Activated CD4-positive, CD25-positive, alpha-beta regulatory T cell treated with anti-CD3 and anti-CD28 coated beads, Interleukin-2, amount 50 U/mL, for 16 hours (primary cell): ENCODE data around the gene TLX1.
"Not testable (repeated sequence)": the region's sequence is repeated elsewhere in the genome, so short reads cannot be mapped to it uniquely, and the experiment has no call there.

Experiments
- DNase-seq: peaks from one replicate; pipeline ENCODE4 v3.0.0-alpha.2; 2020; ENCODE audit warnings: low read depth, low spot score

The TLX1 gene

DNA sequence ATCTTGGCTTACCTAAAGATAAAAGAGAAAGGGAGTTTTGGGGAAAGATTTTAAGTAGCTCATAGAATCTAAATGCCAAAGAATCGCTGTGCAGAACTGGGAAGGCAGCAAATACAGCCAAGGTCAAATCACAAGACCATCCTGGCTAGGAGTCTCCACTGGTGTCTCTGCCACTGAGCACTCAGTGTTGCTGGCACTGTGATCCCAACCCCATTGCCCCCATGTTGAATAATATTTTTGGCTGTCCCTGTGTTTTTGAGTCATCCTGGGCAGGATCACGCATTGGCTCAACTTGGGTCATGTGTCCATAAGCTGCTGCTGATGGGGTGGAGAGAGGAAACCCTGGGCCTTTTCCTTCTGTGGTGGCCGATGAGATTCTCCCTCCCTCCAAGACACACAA, 21.2 kb downstream of the TLX1 start:
- no peak for DNase-seq

DNA sequence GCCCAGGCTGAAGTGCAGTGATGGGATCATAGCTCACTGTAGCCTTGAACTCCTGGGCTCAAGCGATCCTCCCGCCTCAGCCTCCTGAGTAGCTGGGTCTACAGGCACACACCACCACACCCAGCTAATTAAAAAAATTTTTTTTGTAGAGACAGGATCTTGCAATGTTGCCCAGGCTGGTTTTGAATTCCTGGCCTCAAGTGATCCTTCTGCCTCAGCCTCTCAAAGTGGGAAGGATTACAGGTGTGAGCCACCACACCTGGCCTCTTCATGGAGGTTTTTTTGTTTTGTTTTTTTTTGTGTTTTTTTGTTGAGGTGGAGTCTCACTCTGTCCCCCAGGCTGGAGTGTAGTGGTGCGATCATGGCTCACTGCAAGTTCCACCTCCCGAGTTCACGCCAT, 23.4 kb downstream of the TLX1 start:
- DNase-seq, result not testable (repeated sequence)

GRCh38 chr10:101155896-101156295, 24.8 kb downstream of the TLX1 start:
- no peak for DNase-seq

GRCh38 chr10:101157756-101158458, 26.8 kb downstream of the TLX1 start:
- DNase-seq, result no peak

- no peak for DNase-seq
Observed at GRCh38 chr10:101158459-101159058, 27.5 kb downstream of the TLX1 start.

GRCh38 chr10:101161494-101162299, 30.6 kb downstream of the TLX1 start:
- DNase-seq, result peak; percentile 57

- DNase-seq, result no peak
Observed at GRCh38 chr10:101162677-101163076, 31.6 kb downstream of the TLX1 start.

DNA sequence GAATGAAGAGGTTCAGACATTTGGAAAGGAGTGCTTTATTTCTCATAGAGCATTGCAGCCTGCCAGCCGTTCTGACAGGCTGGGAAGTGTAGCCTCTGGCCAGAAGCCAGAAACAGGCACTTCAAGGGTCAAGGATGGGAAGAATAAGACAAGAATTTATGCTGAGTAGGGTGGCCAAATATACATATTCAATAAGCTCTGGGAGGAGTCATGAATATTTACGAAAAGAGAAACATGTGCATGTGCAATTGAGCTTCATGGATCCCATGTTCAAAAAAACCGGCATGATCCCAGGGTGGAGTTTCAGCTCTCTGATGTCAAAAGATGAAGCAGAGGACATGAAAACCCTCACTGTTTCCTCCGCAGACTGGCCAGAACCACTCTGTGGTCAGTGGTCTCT, 32.9 kb downstream of the TLX1 start:
- no peak for DNase-seq

- no peak for DNase-seq
Observed at GRCh38 chr10:101165736-101166135, 34.6 kb downstream of the TLX1 start.

DNA sequence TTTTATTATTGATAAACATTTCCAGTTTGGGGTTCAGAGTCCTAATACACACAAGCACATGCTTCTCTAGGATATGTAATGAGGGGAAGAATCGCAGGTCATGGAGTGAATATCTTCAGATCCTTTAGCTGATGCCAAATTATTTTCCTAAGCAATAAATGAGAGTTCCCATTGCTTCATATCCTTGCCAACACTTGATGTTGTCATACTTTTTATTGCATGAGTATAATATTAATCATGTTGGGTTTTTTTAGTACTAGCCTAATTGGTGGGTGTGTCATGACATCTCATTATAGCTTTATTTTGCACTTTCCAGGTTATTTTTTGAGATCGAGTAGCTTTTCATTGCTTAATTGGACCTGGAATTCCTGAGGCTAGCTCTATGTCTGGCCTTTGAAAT, 35.3 kb downstream of the TLX1 start:
- no peak for DNase-seq

GRCh38 chr10:101172741-101173140, 41.6 kb downstream of the TLX1 start:
- no peak for DNase-seq

DNA sequence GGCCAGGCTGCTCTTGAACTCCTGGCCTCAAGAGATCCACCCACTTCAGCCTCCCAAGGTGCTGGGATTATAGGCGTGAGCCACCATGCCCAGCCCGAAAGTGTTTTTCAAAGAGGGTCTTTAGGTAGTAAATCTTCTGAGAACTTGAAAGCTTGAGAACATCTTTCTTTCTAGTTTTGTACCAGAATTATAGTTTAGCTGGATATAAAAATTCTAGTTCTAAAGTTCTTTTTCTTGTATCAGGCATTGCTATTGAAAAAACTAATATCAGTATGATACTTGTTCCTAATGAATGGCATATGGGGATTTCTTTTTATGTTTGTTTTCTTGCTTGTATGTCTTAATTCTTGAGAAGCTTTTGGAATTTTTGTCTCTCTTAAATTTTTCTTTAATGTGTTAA, 43.2 kb downstream of the TLX1 start:
- DNase-seq, result no peak

DNA sequence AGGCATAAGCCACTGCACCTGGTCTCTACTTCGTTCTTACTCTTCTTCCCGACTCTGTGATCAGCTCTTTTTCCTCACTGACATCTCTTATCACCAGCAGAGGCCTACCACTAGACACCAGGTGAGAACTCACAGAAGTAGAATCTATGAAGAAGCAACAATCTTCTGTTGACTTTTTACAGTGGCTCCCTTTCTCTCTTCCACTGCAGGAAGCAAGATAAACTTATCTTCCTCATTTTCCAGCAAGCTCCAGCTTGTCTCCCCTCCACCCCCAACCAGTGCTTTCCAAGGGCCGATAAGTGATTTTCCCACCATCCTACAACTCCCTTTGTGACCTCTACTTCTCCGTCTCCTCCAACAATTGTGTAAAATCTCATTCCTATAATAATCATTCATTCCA, 45.5 kb downstream of the TLX1 start:
- DNase-seq, result no peak

GRCh38 chr10:101182936-101183335, 51.8 kb downstream of the TLX1 start:
- DNase-seq, result no peak

- no peak for DNase-seq
Observed at GRCh38 chr10:101183458-101184183, 52.5 kb downstream of the TLX1 start.
